ENCODE measurements around the gene NNMT.

DNA sequence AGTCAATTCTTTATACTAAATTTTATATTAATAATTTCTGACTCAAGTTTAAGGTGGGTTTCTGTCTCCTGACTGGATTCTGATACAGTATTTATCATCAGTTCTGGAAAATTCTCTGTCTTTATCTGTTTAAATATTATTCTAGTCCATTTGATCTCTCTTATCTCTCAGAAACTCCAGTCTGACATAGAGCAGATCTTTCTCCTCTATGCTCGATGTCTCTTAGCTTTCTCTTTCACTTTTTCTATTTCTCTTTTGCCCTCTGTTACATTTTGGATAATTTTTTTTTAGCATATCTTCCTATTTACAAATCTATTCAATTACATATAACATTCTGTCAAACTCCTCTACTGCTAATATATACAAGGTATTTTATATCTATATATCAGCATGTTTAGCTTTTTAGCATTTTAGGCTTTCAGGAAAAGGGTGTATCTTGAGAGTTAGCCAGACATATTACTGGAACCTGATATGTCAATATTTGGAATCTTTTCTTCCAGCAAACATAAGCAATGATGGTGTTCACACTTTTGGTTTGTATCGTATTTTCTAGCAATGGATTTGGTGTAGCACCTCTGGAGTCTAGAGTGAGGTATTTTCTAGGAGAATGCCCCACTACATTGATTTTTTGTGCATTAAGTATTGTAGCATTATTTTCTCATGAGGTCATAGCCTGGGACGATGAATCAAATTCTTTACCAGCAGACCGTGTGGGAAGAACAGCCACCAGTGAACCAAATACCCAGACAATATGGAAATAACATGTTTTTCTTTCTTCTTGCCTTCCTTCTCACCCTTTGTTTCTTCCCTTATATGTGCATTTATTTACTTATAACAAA lies 4.1 kb upstream of the NNMT start:
- TF ChIP-seq CTCF (IDR thresholded peaks at IDR 0.05) (no peak), POLR2A (IDR thresholded peaks at IDR 0.05) (no peak)
